Endothelial cell of umbilical vein (primary cell): Measurements from ENCODE around the gene NKX1-1. TPM values are rescaled to one million over a fixed set of nuclear protein-coding genes. Genes with fewer than 3 reads are reported as not detected.

ENCODE experiments used
- BruUV-seq: library from RNA; stranded (reverse); fragments of 400-500 nt; replicated peaks from 2 replicates; lab custom pipeline; 2021; lab: Mats Ljungman, UMichigan
- CTCF ChIA-PET: fragments of 300-600, 350-600 bp; sonication (Branson Sonifier 250); formaldehyde crosslinking; loops from one replicate; lab custom pipeline; 2021; ENCODE audit warnings: antibody characterized with exemption, inconsistent platforms; lab: Charles Lee
- POLR2A ChIA-PET: fragments of 300-600, 350-600 bp; sonication (Branson Sonifier 250); formaldehyde crosslinking; loops from one replicate; lab custom pipeline; 2021; ENCODE audit warnings: antibody characterized with exemption, inconsistent platforms; lab: Charles Lee
- DNase-seq: peaks from one replicate; pipeline ENCODE4 v3.0.0-alpha.2; 2011; ENCODE audit warnings: low read depth, low spot score
- FAIRE-seq: peaks from 2 replicates; lab custom pipeline; 2011; peaks lifted over from hg19 to GRCh38; lab: Jason Lieb, UNC
- H2AFZ ChIP-seq: 2 replicates; pipeline ENCODE4 v1.6.0; 2012; ENCODE audit warnings: low read depth, low read length, control low read depth, inconsistent platforms
- H3K27ac ChIP-seq: 2 replicates; pipeline ENCODE4 v1.5.1; 2011; ENCODE audit warnings: low read depth, mild to moderate bottlenecking, control low read depth, low read length, moderate library complexity; ENCODE audit not compliant: insufficient read depth
- H3K27me3 ChIP-seq, 2 experiments: 2 replicates each; pipeline versions ENCODE4 v1.6.0 to v1.6.1; 2011; ENCODE audit warnings: low read length in 2 of 2, mixed read lengths in 1 of 2; ENCODE audit not compliant: control insufficient read depth in 2 of 2, insufficient read depth in 2 of 2
- H3K36me3 ChIP-seq, 2 experiments: 2 replicates in 1 of 2; 3 replicates in 1 of 2; pipeline ENCODE4 v1.5.1; 2011; ENCODE audit warnings: low read length in 2 of 2, mild to moderate bottlenecking in 1 of 2, moderate library complexity in 1 of 2; ENCODE audit not compliant: control insufficient read depth in 2 of 2, insufficient read depth in 2 of 2; ENCODE audit errors: extremely low read depth in 1 of 2
- H3K4me1 ChIP-seq: 3 replicates; pipeline ENCODE4 v1.5.1; 2011; ENCODE audit warnings: mild to moderate bottlenecking, low read length; ENCODE audit not compliant: control insufficient read depth, insufficient read depth; ENCODE audit errors: extremely low read depth
- H3K4me2 ChIP-seq: 2 replicates; pipeline ENCODE4 v1.6.1; 2011; ENCODE audit warnings: low read length, control low read depth, mixed read lengths; ENCODE audit not compliant: insufficient read depth
- H3K4me3 ChIP-seq, 3 experiments: fragments of 200-600 bp in 1 of 3; sonication (generic), shearing (Covaris generic) in 1 of 3; replicated peaks in 1 of 3; 2 replicates each; pipeline ENCODE4 v1.5.1; 2011 to 2016; ENCODE audit warnings: control low read depth in 3 of 3, low read length in 3 of 3, mild to moderate bottlenecking in 2 of 3, inconsistent platforms in 1 of 3, low read depth in 1 of 3, moderate library complexity in 1 of 3; ENCODE audit not compliant: insufficient read depth in 1 of 3
- H3K79me2 ChIP-seq: 2 replicates; pipeline ENCODE4 v1.6.0; 2012; ENCODE audit warnings: low read length, inconsistent platforms; ENCODE audit not compliant: control insufficient read depth, insufficient read depth
- H3K9ac ChIP-seq: replicated peaks from 2 replicates; pipeline ENCODE3; 2011; ENCODE audit warnings: low read length, control low read depth; ENCODE audit not compliant: insufficient read depth; ENCODE audit errors: extremely low read depth
- H3K9me1 ChIP-seq: replicated peaks from 3 replicates; pipeline ENCODE4 v1.6.0; 2011; ENCODE audit warnings: mild to moderate bottlenecking, low read length; ENCODE audit not compliant: control insufficient read depth, insufficient read depth; ENCODE audit errors: extremely low read depth
- H3K9me3 ChIP-seq: replicated peaks from 2 replicates; pipeline ENCODE4 v1.5.1; 2012; ENCODE audit warnings: low read length, inconsistent platforms; ENCODE audit not compliant: control insufficient read depth, insufficient read depth
- H4K20me1 ChIP-seq: replicated peaks from 2 replicates; pipeline ENCODE3; 2011; ENCODE audit warnings: mild to moderate bottlenecking, low read length; ENCODE audit not compliant: control insufficient read depth, insufficient read depth; ENCODE audit errors: extremely low read depth
- EZH2 ChIP-seq: IDR thresholded peaks from 2 replicates; pipeline ENCODE4 v1.6.1; 2012; ENCODE audit warnings: borderline replicate concordance, low read depth, mild to moderate bottlenecking, moderate library complexity, low read length, inconsistent platforms; ENCODE audit not compliant: severe bottlenecking
- GATA2 ChIP-seq: IDR thresholded peaks from 2 replicates; pipeline ENCODE4 v1.7.0; 2011; ENCODE audit warnings: low read depth, mild to moderate bottlenecking, moderate library complexity, mixed read lengths, low read length; ENCODE audit not compliant: insufficient read length, insufficient read depth
- MYC ChIP-seq: IDR thresholded peaks from one replicate; pipeline ENCODE4 v1.6.1; 2011; ENCODE audit warnings: mild to moderate bottlenecking, low read depth, low read length
- POLR2A ChIP-seq: IDR thresholded peaks from 2 replicates; pipeline ENCODE4 v1.6.1; 2012; ENCODE audit warnings: low read depth, mild to moderate bottlenecking, control low read depth, low read length
- POLR2AphosphoS5 ChIP-seq: IDR thresholded peaks from 2 replicates; pipeline ENCODE4 v1.6.1; 2012; ENCODE audit warnings: low read depth, mild to moderate bottlenecking, control low read depth, low read length, moderate library complexity; ENCODE audit not compliant: insufficient read depth
- dilution Hi-C: fragments of 300-500 bp; cut with MboI; formaldehyde crosslinking; loops from one replicate; pipeline ENCODE4 v1.15.0; 2019; ENCODE audit warnings: low sequenced_read_pairs; ENCODE audit not compliant: extremely low pct_ligation_motif_present
- intact Hi-C: fragments of 100-400 bp; cut with micrococcal nuclease; formaldehyde crosslinking; loops from one replicate; pipeline ENCODE4 v1.10.0; 2022
- polyA plus RNA-seq, 4 experiments: library from polyadenylated mRNA; depleted of rRNA in 3 of 4; stranded (reverse) in 3 of 4; unstranded in 1 of 4; fragments of >200 nt; gene quantifications; 2 replicates each; pipeline versions ENCODE4 v1.2.1 to v1.2.3, GENCODE V29; 2011 to 2012; ENCODE audit warnings: missing spikeins in 1 of 4
- total RNA-seq: library from RNA; stranded (reverse); gene quantifications from 2 replicates; pipeline ENCODE4 v1.2.3, GENCODE V29; 2021
- TF ChIP-seq, protein P1 (sequence below), 2 donors: IDR thresholded peaks; 1 replicate in 1 of 2; 2 replicates in 1 of 2; pipeline ENCODE4 v1.5.1; 2011; ENCODE audit warnings: low read length in 2 of 2, mild to moderate bottlenecking in 2 of 2, moderate library complexity in 2 of 2, control low read depth in 1 of 2, inconsistent platforms in 1 of 2, low read depth in 1 of 2; ENCODE audit not compliant: insufficient read depth in 1 of 2; ENCODE audit errors: extremely low read depth in 1 of 2
- TF ChIP-seq, protein P2 (sequence below): IDR thresholded peaks from 2 replicates; pipeline ENCODE4 v1.6.1; 2011; ENCODE audit not compliant: insufficient read depth, insufficient read length

Gene NKX1-1
- total and polyA plus RNA-seq, 2 donors (not counting 3 experiments of a cell fraction or from before 2014, with no cell fraction given) = not detected

DNA sequence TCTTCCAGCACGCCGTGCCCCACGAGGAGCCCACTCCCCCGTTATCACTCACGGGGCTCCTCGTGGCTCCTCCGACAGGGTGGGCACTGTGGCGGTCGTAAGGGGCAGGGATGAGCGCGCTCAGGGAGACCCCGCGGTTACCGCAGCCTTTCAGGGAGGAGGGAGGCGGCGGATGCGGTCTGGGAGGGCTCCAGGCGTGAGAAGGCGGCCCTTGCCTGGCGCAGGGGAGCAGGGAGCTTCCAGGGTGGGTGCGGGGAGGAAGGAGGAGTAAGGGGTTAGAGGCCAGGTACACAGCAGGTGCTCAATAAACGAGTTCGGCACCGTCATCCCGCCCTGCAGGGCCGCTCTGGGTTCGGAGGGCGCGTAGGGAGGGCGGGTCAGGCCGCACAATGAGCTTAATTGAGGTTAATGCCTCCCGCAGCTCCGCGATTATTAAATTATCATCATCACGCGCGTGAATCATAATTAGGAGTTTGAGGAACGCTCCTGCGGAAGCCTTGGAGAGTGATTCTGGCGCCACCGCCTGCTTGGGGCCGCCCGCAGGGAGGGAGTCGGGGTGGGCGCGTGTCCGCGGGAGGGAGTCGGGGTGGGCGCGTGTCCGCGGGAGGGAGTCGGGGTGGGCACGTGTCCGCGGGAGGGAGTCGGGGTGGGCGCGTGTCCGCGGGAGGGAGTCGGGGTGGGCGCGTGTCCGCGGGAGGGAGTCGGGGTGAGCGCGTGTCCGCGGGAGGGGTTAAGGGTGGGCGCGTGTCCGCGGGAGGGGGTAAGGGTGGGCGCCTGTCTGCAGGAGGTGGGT, 7.6 kb upstream of the NKX1-1 start:
- ChIA-PET CTCF (no interaction called here), POLR2A (no interaction called here)
- FAIRE-seq = no peak

More for the DNA sequence above, 7.6 kb upstream of the NKX1-1 start:
- H3K4me1 ChIP-seq = no peaks in the 10 kb centered on the region
- no peak overlapping the region for H3K9ac ChIP-seq
- H3K9me3 ChIP-seq = no peaks in the 10 kb centered on the region
- no peak overlapping the region for H3K4me2 ChIP-seq
- no peak overlapping the region for H3K4me3 ChIP-seq
- H3K36me3 ChIP-seq = no peaks in the 10 kb centered on the region
- peaks cover 7 to 11% of the 10 kb centered on the region in 2 experiments for H3K27me3 ChIP-seq
- H4K20me1 ChIP-seq = no peaks in the 10 kb centered on the region
- dilution Hi-C loops (no loop called here), intact Hi-C loops (no loop called here)
- H3K9me1 ChIP-seq = no peaks in the 10 kb centered on the region
- no TSS peak for BruUV-seq
- TF ChIP-seq POLR2A (no peak), POLR2AphosphoS5 (no peak), MYC (no peak), EZH2 (no peak), GATA2 (no peak)
- TF ChIP-seq, protein P1, sequence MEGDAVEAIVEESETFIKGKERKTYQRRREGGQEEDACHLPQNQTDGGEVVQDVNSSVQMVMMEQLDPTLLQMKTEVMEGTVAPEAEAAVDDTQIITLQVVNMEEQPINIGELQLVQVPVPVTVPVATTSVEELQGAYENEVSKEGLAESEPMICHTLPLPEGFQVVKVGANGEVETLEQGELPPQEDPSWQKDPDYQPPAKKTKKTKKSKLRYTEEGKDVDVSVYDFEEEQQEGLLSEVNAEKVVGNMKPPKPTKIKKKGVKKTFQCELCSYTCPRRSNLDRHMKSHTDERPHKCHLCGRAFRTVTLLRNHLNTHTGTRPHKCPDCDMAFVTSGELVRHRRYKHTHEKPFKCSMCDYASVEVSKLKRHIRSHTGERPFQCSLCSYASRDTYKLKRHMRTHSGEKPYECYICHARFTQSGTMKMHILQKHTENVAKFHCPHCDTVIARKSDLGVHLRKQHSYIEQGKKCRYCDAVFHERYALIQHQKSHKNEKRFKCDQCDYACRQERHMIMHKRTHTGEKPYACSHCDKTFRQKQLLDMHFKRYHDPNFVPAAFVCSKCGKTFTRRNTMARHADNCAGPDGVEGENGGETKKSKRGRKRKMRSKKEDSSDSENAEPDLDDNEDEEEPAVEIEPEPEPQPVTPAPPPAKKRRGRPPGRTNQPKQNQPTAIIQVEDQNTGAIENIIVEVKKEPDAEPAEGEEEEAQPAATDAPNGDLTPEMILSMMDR (IDR thresholded peaks at IDR 0.05; ENCODE audit: extremely low read depth in 1 of 2, insufficient read depth in 1 of 2, low read depth in 1 of 2, low read length in 2 of 2) = no peak
- TF ChIP-seq, protein P2, sequence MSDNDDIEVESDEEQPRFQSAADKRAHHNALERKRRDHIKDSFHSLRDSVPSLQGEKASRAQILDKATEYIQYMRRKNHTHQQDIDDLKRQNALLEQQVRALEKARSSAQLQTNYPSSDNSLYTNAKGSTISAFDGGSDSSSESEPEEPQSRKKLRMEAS = no peak
- H3K79me2 ChIP-seq = no peaks in the 10 kb centered on the region
- H3K27ac ChIP-seq = no peak overlapping the region
- no peak overlapping the region for H2AFZ ChIP-seq
- no peak for DNase-seq
